Endometrial microvascular endothelial cells (primary cell): ENCODE results near the gene CDIPT. TPM values are rescaled to one million over a fixed set of nuclear protein-coding genes. Genes with fewer than 3 reads are reported as not detected.

Source experiments
- total RNA-seq: library from RNA; depleted of rRNA; stranded (reverse); fragments of >200 nt; gene quantifications from one replicate; pipeline ENCODE4 v1.2.3, GENCODE V29; 2015; ENCODE audit errors: inconsistent ontology term

CDIPT gene
- total RNA-seq, 1 donor from 2014 or later: 105 TPM

Other genes starting within 250 kb of the CDIPT start
- gene SPN, start 200.0 kb downstream of the CDIPT start, total RNA-seq: not detected
- gene QPRT, start 184.0 kb downstream of the CDIPT start, total RNA-seq: not detected
- gene C16orf54, start 117.2 kb downstream of the CDIPT start, total RNA-seq: not detected
- gene ZG16, start 85.0 kb downstream of the CDIPT start, total RNA-seq: not detected
- 98.0 TPM for gene KIF22, start 72.5 kb downstream of the CDIPT start, total RNA-seq
- 179 TPM for gene MAZ, start 56.7 kb downstream of the CDIPT start, total RNA-seq
- gene PRRT2, start 51.0 kb downstream of the CDIPT start, total RNA-seq: not detected
- 36.8 TPM for gene PAGR1, start 47.1 kb downstream of the CDIPT start, total RNA-seq
- gene MVP, start 42.8 kb downstream of the CDIPT start, total RNA-seq: 416 TPM
- 0.37 TPM for gene SEZ6L2, start 36.3 kb upstream of the CDIPT start, total RNA-seq
- gene ASPHD1, start 37.3 kb upstream of the CDIPT start, total RNA-seq: not detected
- 4.2 TPM for gene KCTD13, start 63.0 kb upstream of the CDIPT start, total RNA-seq
- gene TMEM219, start 98.9 kb upstream of the CDIPT start, total RNA-seq: 150 TPM
- 87.5 TPM for gene TAOK2, start 110.6 kb upstream of the CDIPT start, total RNA-seq
- 9.7 TPM for gene HIRIP3, start 132.4 kb upstream of the CDIPT start, total RNA-seq
- gene INO80E, start 133.0 kb upstream of the CDIPT start, total RNA-seq: 104 TPM
- gene DOC2A, start 147.8 kb upstream of the CDIPT start, total RNA-seq: not detected
- not detected for gene C16orf92, start 160.0 kb upstream of the CDIPT start, total RNA-seq
- gene TLCD3B, start 168.0 kb upstream of the CDIPT start, total RNA-seq: 0.84 TPM
- 1,335 TPM for gene ALDOA, start 202.5 kb upstream of the CDIPT start, total RNA-seq
- gene PPP4C, start 212.8 kb upstream of the CDIPT start, total RNA-seq: 135 TPM
- gene TBX6, start 228.7 kb upstream of the CDIPT start, total RNA-seq: not detected
- gene YPEL3, start 233.0 kb upstream of the CDIPT start, total RNA-seq: 10.9 TPM